NCI-H2081 (cell line): ENCODE data around the gene CTNNBL1.
A peak's percentile ranks its signal among the peaks of the same experiment; 100 is the strongest.

Experiments used
- DNase-seq, 2 experiments: peaks; one replicate each; lab custom pipeline; 2025; lab: John Stamatoyannopoulos, UW

The CTNNBL1 gene

DNA sequence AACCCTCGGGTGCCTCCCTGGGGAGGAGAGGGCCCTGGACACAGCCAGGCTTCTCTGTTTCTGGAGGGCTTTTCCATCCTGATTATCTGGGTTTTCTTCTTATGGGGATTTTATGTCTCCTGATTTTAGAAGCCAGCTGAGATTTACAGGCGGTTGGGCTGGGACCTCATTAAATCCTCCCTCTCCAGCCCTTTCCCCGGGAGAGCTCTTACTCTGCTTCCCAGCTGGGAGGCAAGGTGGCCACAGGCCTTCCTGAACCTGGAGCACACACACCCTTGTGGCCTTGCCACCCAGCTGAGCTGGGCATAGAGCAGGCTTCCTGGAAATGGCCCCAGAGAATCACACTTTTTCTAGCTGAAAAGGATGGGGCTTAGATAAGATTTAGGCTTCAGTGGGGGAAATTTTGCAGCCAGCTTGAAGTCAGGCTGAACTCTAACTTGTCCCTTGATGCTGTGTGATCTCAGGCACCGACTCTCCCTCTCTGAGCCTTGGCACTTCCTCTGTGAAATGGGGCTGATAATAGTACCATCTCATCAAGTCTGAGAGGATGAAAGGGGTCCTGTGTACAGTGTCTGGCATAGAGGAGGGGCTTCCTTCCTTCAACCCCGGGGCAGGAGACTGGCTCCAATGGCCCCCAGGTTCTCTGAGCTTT is 225.7 kb downstream of the CTNNBL1 start:
- no peak for DNase-seq

GRCh38 chr20:37920270-37920669 is 226.4 kb downstream of the CTNNBL1 start:
- DNase-seq = peak in 1 of 2 experiments; percentile 13

GRCh38 chr20:37920679-37921322 is 227.0 kb downstream of the CTNNBL1 start:
- no peak for DNase-seq

- DNase-seq = no peak
Measured at GRCh38 chr20:37921341-37921929, 227.6 kb downstream of the CTNNBL1 start.
